Neural cell (in vitro differentiated cells): ENCODE measurements around the gene MBTPS2.

Experiments used
- CTCF ChIP-seq: fragments of 450-650 bp; IDR thresholded peaks from 2 replicates; pipeline ENCODE4 v1.5.1; 2014; ENCODE audit warnings: antibody characterized with exemption, mild to moderate bottlenecking, moderate library complexity; ENCODE audit not compliant: poor library complexity, severe bottlenecking
- MXI1 ChIP-seq: fragments of 450-650 bp; conservative IDR thresholded peaks from 2 replicates; pipeline ENCODE4 v1.6.1; 2014; ENCODE audit warnings: antibody characterized with exemption, mild to moderate bottlenecking; ENCODE audit not compliant: poor library complexity, severe bottlenecking

- TF ChIP-seq CTCF (no peak), MXI1 (no peak)
Measured at GRCh38 chrX:21905313-21905712, 65.9 kb downstream of the MBTPS2 start.
